Lower leg skin (tissue), 3 donors: ENCODE results near the gene CHST12.

ENCODE experiments used
- CTCF ChIP-seq, 3 donors: fragments of 450-650 bp; IDR thresholded peaks; one replicate each; pipeline ENCODE4 v1.5.1; 2016; ENCODE audit warnings: antibody characterized with exemption in 3 of 3, mild to moderate bottlenecking in 3 of 3, moderate library complexity in 2 of 3
- POLR2A ChIP-seq, 2 donors: fragments of 450-650 bp; IDR thresholded peaks; one replicate each; pipeline ENCODE4 v1.6.1; 2016 to 2017; ENCODE audit warnings: antibody characterized with exemption in 2 of 2, mild to moderate bottlenecking in 1 of 2, moderate library complexity in 1 of 2

DNA sequence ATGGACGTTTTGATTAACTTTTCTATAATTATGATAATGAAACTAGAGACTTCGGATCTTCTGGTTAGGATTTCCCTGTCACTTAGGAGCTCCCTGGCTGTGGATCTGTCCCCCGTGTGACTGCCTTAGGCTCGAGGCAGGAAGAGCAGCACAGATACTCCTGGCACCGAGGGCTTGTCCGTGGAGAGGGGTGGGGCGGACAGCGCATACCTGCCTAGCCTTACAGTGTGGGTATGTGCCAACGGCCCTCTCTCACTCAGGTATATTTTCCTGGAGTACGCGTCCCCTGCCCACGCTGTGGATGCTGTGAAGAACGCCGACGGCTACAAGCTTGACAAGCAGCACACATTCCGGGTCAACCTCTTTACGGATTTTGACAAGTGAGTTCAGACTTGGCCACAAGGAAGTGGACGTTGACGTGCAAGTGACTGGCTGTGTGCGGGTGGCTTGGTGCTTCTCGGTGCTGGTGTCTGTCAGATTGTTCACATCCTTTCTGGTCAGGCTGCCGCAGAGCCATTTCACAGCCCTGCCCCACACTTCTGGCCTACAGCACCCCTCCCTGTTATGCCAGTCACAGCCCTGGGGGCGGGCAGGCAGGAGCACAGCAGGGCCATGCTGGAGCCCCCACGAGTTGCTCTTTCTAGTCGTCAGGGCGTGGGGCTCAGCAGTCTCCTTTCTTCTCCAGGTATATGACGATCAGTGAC, 40.9 kb upstream of the CHST12 start:
- TF ChIP-seq CTCF (IDR thresholded peaks at IDR 0.05): no peak
- TF ChIP-seq POLR2A (IDR thresholded peaks at IDR 0.05): no peak
